NB4 (cell line): Measurements from ENCODE around the gene CRHR2.

ENCODE experiments used
- DNase-seq: peaks from one replicate; pipeline ENCODE4 v3.0.0; 2010; ENCODE audit warnings: low read depth
- H3K4me3 ChIP-seq: one replicate; pipeline ENCODE4 v1.5.1; 2011; ENCODE audit warnings: mild to moderate bottlenecking, low read depth, low read length, moderate library complexity
- CTCF ChIP-seq: IDR thresholded peaks from one replicate; pipeline ENCODE4 v1.5.1; 2012; ENCODE audit warnings: low read depth, low read length
- MAX ChIP-seq: IDR thresholded peaks from 2 replicates; pipeline ENCODE4 v1.6.1; 2011; ENCODE audit warnings: low read depth, low read length
- MYC ChIP-seq: IDR thresholded peaks from 2 replicates; pipeline ENCODE4 v1.6.1; 2011; ENCODE audit warnings: low read depth, low read length
- POLR2A ChIP-seq: IDR thresholded peaks from 2 replicates; pipeline ENCODE4 v1.6.1; 2011; ENCODE audit warnings: mild to moderate bottlenecking; ENCODE audit not compliant: insufficient read length; ENCODE audit errors: extremely low read depth

The CRHR2 gene

DNA sequence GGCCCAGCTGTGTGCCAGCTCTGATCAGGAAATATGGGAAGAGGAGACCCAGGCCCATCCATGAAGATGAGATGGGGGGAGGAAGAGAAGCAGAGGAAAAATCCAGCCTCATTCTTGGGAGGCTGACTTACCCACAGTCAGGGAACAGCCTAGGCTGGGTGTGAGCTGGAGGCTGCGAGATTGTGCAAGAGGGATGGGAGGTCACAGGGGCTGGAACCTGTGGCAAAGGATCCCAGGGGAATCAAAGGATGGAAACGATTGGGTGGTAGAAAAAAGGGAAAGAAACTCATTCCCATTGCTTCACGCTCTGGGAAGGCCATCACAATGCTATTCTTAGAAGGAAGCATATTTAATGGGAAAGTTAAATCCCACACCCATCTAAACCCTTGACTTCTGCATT lies 26.7 kb upstream of the CRHR2 start:
- TF ChIP-seq CTCF = no peak
- TF ChIP-seq MYC = no peak
- TF ChIP-seq MAX = no peak
- no peak for TF ChIP-seq POLR2A
- no peak overlapping the region for H3K4me3 ChIP-seq
- peak; percentile 54 for DNase-seq

DNA sequence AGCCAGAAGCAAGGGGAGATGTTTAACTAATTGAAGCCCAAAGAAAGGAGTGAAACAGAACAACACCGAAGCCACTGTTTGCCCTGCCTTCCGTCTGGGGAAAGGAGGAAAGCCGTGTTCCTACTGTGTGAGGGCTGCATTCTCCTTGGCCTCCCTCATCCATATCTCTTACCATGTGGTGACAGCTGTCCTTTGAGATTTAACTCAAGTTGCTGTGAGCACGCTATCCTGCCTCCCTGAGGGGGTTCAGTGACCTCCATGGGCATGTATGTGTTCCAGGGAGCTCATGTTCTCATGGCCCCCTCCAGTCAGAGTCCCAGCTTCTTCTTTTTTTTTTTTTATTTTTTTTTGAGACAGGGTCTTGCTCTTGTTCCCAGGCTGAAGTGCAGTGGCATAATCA lies 26.2 kb upstream of the CRHR2 start:
- TF ChIP-seq CTCF (no peak), MYC (no peak), MAX (no peak), POLR2A (no peak)
- no peak overlapping the region for H3K4me3 ChIP-seq
- DNase-seq = no peak

- DNase-seq = no peak
- no peak overlapping the region for H3K4me3 ChIP-seq
- TF ChIP-seq POLR2A (no peak), MYC (no peak), MAX (no peak), CTCF (no peak)
Observed at GRCh38 chr7:30707391-30708357, 25.4 kb upstream of the CRHR2 start.

- no peak for TF ChIP-seq CTCF
- TF ChIP-seq MAX = no peak
- TF ChIP-seq POLR2A = no peak
- TF ChIP-seq MYC = no peak
- DNase-seq = no peak
- H3K4me3 ChIP-seq = no peak overlapping the region
Observed at GRCh38 chr7:30706908-30707307, 24.7 kb upstream of the CRHR2 start.

DNA sequence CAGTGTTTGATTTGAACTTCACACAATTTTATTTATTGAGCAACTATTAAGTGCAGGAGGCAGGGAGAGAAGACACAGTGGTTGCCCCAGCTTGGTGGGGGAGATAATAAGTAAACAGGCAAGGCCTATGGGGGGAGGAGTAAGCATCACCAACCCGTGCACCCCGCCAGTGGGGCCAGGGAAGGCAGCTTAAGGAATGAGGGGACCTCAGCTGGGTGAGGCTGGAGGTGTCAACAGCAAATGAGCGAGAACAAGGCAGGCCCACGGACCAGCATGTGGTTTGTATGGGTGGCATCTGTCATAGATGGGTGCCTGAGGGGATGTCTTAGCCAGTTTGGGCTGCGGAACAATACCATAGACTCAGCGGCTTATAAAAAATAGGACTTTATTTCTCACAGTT lies 24.1 kb upstream of the CRHR2 start:
- DNase-seq = no peak
- no peak overlapping the region for H3K4me3 ChIP-seq
- TF ChIP-seq MAX = no peak
- TF ChIP-seq CTCF = no peak
- no peak for TF ChIP-seq MYC
- no peak for TF ChIP-seq POLR2A
